NCI-H510A (cell line): Measurements from ENCODE around the gene STARD3.
A peak's percentile ranks its signal among the peaks of the same experiment; 100 is the strongest.

Experiments used
- DNase-seq: peaks from one replicate; lab custom pipeline; 2025; lab: John Stamatoyannopoulos, UW

STARD3 gene

GRCh38 chr17:39639043-39639442 is 2.1 kb downstream of the STARD3 start:
- no peak for DNase-seq

- DNase-seq, result no peak
Observed at GRCh38 chr17:39639566-39640458, 2.9 kb downstream of the STARD3 start.

GRCh38 chr17:39640591-39641031 is 3.7 kb downstream of the STARD3 start:
- no peak for DNase-seq

GRCh38 chr17:39641097-39641496 is 4.2 kb downstream of the STARD3 start:
- DNase-seq, result no peak

GRCh38 chr17:39641883-39642282 is 4.9 kb downstream of the STARD3 start:
- no peak for DNase-seq

GRCh38 chr17:39642291-39643074 is 5.5 kb downstream of the STARD3 start:
- DNase-seq, result no peak

GRCh38 chr17:39643271-39643670 is 6.3 kb downstream of the STARD3 start:
- no peak for DNase-seq

- no peak for DNase-seq
Observed at GRCh38 chr17:39647256-39647655, 10.3 kb downstream of the STARD3 start.

- no peak for DNase-seq
Observed at GRCh38 chr17:39648616-39649366, 11.8 kb downstream of the STARD3 start.

GRCh38 chr17:39650121-39650579 is 13.2 kb downstream of the STARD3 start:
- DNase-seq, result no peak

GRCh38 chr17:39651923-39652586 is 15.1 kb downstream of the STARD3 start:
- no peak for DNase-seq

- no peak for DNase-seq
Observed at GRCh38 chr17:39652587-39653315, 15.8 kb downstream of the STARD3 start.

- no peak for DNase-seq
Observed at GRCh38 chr17:39653316-39653661, 16.3 kb downstream of the STARD3 start.

GRCh38 chr17:39653662-39654331 is 16.9 kb downstream of the STARD3 start:
- peak; percentile 46 for DNase-seq

GRCh38 chr17:39655105-39655504 is 18.2 kb downstream of the STARD3 start:
- no peak for DNase-seq

GRCh38 chr17:39658346-39658745 is 21.4 kb downstream of the STARD3 start:
- DNase-seq, result no peak

GRCh38 chr17:39658760-39659159 is 21.8 kb downstream of the STARD3 start:
- DNase-seq, result no peak

- DNase-seq, result no peak
Observed at GRCh38 chr17:39659279-39660010, 22.5 kb downstream of the STARD3 start.

GRCh38 chr17:39660011-39660360 is 23.0 kb downstream of the STARD3 start:
- DNase-seq, result no peak
